ENCODE data around the gene KCNJ11.

- TF ChIP-seq TAF1 (IDR thresholded peaks at IDR 0.05; ENCODE audit: borderline replicate concordance, insufficient read depth, low read length): no peak
- TF ChIP-seq POLR2AphosphoS5 (IDR thresholded peaks at IDR 0.05; ENCODE audit: low read depth, low read length): no peak
- TF ChIP-seq REST (IDR thresholded peaks at IDR 0.05; ENCODE audit: insufficient read depth in 1 of 2, low read depth in 2 of 2, low read length in 2 of 2): no peak
- no peak for TF ChIP-seq SIN3A (IDR thresholded peaks at IDR 0.05; ENCODE audit: borderline replicate concordance, insufficient read depth, low read length)
Measured at GRCh38 chr11:17347676-17348075, 40.8 kb downstream of the KCNJ11 start.

Data from PFSK-1 (cell line).